HG03469 (cell line): ENCODE measurements around the gene RAB3GAP1.
"Not testable (repeated sequence)": the region's sequence is repeated elsewhere in the genome, so short reads cannot be mapped to it uniquely, and the experiment has no call there.

Experiments used
- ATAC-seq: cut with Tn5 transposase; IDR thresholded peaks from one replicate; pipeline ENCODE4 v1.9.1; 2021; ENCODE audit warnings: mild to moderate bottlenecking, moderate library complexity, moderate number of reproducible peaks; ENCODE audit not compliant: unreplicated experiment

Gene RAB3GAP1

DNA sequence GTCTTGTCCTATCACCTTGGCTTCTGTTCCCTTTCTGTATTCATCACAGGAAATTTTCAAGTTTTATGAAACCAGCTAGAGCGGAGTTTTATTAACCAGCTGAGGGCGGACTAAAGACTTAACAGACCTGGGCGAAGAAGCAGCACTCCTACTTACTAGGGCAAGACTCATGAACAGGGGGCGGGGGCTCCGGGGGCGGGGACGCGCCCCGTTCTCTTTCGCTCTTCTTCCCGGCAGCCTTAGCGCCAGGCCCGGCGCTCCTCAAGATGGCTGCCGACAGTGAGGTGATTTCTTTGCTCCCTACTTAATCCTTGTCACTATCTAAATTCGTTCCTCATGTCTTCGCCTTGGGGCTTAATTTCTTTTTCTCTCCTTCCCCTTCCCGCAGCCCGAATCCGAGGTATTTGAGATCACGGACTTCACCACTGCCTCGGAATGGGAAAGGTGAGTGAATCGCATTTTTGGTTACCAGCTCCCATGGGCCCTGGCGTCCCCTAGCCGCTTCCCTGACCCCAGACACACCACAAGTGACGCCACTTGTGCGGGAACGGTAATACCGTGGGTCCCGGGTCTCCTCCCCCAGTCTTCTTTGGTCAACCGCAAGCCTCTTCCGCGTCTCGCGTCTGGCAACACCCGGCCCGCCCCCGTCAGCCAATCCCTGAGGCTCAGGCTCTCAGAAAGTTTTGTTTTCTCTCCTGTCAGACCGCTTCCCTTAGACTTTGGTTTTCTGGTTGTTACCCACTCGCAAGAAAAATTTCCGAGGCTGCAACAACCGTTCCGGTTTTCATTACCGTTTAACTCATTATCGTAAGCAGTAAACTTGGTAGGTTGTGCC lies at the start of gene RAB3GAP1:
RAB3GAP1 (plus strand) TSS at position 251 of the 835 bp plus-strand sequence; CDS start at position 267, 16 bp downstream.
- peak; percentile 77 for ATAC-seq

DNA sequence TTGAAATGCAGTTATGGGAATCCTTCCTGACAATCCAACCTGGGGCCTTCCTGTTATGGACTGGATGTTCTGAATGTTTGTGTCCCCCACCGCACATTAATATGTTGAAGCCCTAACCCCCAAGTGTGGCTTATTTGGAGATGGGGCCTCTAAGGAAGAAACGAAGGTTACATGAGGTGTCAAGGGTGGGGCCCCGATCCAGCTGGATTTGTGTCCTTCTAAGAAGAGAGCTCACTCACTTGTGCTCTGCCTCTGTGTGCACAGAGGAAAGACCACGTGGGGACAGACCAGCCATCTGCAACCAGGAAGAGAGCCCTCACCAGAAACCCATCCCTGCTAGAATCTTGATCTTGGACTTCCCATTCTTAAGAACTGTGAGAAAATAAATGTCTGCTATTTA lies 49.3 kb upstream of the RAB3GAP1 start:
- ATAC-seq: no peak

DNA sequence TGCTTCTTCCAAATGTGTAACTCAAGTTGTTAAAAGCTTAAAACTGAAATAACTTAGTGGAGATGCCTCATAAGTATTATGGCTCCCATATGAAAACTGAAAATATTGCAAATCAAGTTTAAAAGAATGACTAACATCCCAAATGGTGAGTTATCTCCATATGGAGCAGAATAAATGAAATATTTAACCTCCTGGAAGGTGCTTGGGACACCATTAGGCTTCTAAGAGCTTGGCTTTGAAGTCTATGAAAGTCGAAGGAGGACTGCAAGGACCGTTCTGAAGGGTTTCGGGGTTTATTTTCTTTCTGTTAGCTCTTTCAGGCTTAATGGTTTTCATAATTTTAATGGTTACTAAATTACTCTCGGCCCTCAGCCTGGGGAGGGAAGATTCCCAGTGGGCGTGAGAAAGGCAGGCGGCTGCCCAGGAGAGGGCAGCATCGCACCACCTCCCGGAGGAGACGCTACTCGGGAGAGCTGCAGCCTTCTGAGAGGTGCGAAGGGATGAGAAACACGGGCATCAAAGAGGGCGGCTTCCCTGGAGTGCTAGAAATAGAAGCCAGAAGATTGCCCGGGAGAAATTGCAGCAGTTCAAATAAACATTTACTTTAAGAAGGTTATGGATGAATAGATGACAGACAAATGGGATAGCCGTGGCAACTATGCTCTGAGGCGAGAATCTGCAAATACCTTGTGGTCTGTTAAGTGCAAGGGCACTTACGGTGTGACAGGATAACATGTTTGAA lies 47.9 kb upstream of the RAB3GAP1 start:
- peak; percentile 75 for ATAC-seq

DNA sequence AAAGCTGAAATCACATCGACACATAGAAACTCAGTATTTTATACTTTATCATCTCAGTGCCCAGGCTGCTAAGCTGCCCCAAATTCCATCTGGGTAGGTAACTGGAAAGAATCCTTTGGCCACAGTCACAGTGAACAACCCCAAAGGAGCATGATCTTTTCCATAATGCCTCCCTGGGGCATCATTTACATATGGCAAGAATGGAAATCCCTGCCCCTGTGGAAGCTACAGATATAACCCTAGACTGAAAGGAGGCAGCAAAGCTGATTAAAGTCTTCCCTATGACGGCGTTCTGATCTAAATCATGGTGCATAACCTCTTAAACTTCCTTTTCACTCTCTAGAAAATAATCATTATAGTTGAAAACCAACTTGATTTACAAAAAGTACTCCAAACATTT lies 46.3 kb upstream of the RAB3GAP1 start:
- ATAC-seq: no peak

DNA sequence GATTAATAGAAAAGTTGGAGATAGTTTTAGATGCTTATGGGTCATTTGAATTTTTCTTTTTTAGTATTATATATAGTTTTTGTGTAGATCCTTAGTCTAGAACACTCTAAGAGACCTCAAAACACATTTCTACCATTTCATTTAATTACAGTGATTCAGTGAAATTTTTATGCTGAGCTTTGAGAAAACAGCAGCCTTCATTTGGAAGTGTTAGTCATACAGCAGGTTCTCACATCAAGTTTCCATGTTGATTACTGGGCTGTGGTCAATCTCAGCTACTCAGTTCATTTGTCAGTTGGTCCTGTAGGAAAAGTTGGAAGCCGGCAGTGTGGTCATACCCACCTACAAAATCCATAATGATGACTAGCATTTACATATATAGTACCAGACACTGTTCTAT lies 42.8 kb upstream of the RAB3GAP1 start:
- no peak for ATAC-seq

- ATAC-seq: no peak
These were observed 41.7 kb upstream of the RAB3GAP1 start for GRCh38 chr2:135010200-135010942.

DNA sequence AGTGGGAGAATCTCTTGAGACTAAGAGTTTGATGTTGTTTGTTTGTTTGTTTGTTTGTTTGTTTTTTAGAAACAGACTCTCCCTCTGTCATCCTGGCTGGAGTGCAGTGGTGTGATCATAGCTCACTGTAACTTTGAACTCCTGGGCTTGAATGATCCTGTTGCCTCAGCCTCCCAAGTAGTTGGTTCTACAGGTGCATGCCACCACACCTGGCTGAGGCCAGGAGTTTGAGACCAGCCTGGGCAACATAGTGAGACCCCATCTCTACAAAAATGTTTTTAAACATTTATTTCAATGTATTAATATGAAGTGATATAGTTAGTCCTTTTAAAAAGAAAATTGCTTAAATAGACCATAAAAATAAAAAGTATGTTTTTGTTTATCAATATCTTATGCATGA lies 40.5 kb upstream of the RAB3GAP1 start:
- no peak for ATAC-seq

GRCh38 chr2:135021618-135022017 lies 30.5 kb upstream of the RAB3GAP1 start:
- no peak for ATAC-seq

DNA sequence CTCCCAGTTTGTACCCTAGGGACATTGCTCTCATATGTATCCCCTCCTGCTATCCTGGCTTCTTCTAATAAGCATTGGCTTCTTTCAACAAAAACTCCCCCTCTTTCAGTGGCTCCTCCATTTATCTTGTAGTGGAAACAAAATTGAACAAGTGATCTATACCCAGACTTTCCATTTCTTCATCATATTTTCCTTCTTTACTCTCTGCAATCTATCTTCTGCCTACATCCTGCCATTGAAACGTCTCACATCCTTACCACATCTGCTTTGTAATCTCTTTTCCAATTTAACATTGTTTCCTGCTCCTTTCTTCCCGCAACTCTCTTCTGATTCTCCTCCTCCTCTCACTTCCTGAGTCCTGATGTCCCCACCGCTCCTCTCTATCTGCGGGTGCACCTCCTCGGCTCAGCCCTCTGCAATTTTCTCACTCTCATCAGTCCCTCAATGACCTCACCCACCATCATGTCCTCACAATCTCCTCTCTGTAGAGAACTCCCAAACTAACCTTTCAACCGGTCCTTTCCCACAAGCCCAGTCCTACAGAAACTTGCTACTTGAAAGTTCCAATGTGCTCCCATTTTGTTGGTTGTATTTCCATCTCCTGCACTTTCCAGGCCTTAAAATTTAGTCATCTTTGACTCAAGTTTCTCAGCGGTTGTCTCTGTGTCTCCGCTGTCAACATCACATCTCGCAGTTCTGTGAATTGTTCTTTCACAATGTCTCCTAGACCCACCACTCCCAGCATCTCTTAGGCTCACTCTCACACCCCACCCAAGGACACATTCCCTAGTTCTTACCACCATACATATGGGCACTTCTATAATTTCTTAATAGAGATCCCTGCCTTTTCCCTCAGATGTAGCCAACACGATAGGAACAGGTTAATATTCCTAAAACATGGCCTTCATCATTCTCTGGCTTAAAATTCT lies 28.9 kb upstream of the RAB3GAP1 start:
- ATAC-seq: no peak

- ATAC-seq: no peak
These were observed 28.1 kb upstream of the RAB3GAP1 start for GRCh38 chr2:135023886-135024485.

GRCh38 chr2:135029481-135030134 lies 22.5 kb upstream of the RAB3GAP1 start:
- ATAC-seq: no peak

GRCh38 chr2:135030826-135031225 lies 21.3 kb upstream of the RAB3GAP1 start:
- ATAC-seq: no peak

DNA sequence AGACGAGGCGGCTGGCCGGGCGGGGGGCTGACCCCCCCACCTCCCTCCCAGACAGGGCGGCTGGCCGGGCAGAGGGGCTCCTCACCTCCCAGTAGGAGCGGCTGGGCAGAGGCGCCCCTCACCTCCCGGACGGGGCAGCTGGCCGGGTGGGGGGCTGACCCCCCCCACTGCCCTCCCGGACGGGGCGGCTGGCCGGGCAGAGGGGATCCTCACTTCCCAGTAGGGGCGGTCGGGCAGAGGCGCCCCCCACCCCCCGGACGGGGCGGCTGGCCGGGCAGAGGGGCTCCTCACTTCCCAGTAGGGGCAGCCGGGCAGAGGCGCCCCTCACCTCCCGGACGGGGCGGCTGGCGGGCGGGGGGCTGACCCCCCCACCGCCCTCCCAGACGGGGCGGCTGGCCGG lies 18.9 kb upstream of the RAB3GAP1 start:
- ATAC-seq: not testable (repeated sequence)

DNA sequence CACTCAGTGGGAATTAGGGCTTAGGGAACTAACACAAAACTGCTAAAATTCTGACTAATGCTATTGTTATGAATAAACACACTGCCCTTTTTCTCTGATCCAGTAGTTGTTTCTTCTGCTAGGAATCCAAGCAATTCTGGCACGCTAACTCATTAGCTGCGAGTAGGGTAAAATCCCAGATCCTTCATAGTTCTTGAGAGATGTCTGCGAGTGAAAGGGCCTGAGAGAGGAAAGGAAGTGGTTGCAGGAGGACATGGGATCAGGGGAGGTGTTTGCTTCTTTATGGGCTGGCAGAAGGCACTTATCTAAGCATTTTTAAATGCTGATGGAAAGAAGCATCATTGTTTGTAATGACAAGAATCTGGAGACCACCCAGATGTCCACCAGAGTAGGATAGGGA lies 14.3 kb upstream of the RAB3GAP1 start:
- ATAC-seq: no peak

DNA sequence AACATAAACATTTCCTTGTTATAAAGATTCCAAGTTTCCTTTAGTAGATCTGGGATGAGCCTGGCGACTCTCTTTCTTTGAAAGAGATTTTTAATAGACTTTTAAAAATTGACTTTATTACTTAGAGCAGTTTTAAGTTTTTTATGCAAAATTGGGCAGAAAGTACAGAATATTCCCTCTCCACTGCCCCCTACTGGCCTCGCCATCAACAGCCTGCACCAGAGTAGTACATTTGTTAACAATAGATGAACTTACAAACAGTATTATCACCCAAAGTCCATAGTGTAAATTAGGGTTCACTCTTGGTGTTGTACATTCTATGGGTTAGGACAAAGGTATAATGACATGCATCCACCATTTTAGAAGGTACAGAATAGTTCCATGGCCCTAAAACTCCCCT lies 8.7 kb upstream of the RAB3GAP1 start:
- no peak for ATAC-seq

GRCh38 chr2:135047300-135047699 lies 4.8 kb upstream of the RAB3GAP1 start, which contains the start of gene MAP3K19:
Gene MAP3K19, minus strand, starts transcription at chr2:135047447. Its CDS starts 22,800 bp downstream, at chr2:135024647.
- no peak for ATAC-seq

DNA sequence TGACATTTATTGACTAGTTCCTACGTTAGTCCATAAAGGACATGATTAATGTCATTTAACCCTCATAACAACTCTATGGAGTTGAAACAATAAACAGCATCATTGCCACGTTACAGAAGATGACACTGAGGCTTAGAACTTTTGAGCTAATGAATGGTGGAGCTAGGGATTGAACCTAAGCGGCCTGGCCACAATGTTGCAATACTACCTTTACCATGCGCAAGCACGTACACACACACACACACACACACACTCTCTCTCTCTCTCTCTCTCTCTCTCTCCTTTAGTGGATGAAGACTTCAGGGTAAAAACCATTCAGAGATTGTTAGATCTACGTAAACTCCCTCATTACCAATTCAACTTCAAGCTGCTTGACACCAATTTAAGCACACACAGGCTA lies 4.0 kb upstream of the RAB3GAP1 start:
- ATAC-seq: no peak

- no peak for ATAC-seq
These were observed 2.0 kb upstream of the RAB3GAP1 start for GRCh38 chr2:135050132-135050531.

DNA sequence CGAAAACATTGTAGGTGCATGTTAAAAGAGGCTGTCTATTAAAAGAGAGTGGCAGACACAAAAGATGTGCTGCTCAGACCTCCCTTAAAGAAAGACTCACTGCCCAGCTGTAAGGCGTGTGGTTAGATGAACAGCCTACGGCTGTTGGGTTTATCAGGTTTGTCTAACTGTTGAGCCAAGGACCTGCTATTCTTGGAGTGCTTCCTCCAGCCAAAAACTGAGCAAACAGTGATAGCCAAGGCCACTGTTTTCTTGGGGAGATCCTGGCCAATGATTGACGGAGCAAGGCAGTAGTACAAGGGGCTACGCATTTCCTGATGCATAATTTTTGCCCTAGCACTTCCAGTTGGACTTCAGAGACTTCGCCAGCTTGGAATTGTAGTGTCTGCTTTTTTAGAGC lies 1.4 kb upstream of the RAB3GAP1 start:
- no peak for ATAC-seq
